K562 (cell line): ENCODE data around the gene DNAJC15.

Source experiments
- ARID2 ChIP-seq: fragments of 450-650 bp; IDR thresholded peaks from 2 replicates; pipeline ENCODE4 v1.6.1; 2017; ENCODE audit warnings: antibody characterized with exemption, mild to moderate bottlenecking
- BHLHE40 ChIP-seq: IDR thresholded peaks from 2 replicates; pipeline ENCODE4 v1.6.1; 2011; ENCODE audit warnings: low read length, improper control_type of control experiment
- CCAR2 ChIP-seq: fragments of 200-400 bp; formaldehyde crosslinking; IDR thresholded peaks from 2 replicates; pipeline ENCODE4 v1.6.1; 2017; ENCODE audit warnings: mild to moderate bottlenecking, low read depth, low read length
- EZH2 ChIP-seq: IDR thresholded peaks from 2 replicates; pipeline ENCODE4 v1.6.1; 2012; ENCODE audit warnings: low read depth, mild to moderate bottlenecking, inconsistent platforms, low read length, borderline replicate concordance
- HDAC2 ChIP-seq: fragments of 450-650 bp; IDR thresholded peaks from 2 replicates; pipeline ENCODE4 v1.6.1; 2016; ENCODE audit warnings: mild to moderate bottlenecking
- NFE2L1 ChIP-seq: fragments of 450-650 bp; IDR thresholded peaks from 2 replicates; pipeline ENCODE4 v1.6.1; 2016; ENCODE audit warnings: missing genetic modification characterization, low read depth, mild to moderate bottlenecking, missing compliant biosample characterization, moderate library complexity, borderline replicate concordance
- SAFB ChIP-seq: fragments of 200-400 bp; formaldehyde crosslinking; IDR thresholded peaks from 2 replicates; pipeline ENCODE4 v1.6.1; 2017; ENCODE audit warnings: low read depth, low read length, borderline replicate concordance
- SMARCC2 ChIP-seq: fragments of 450-650 bp; IDR thresholded peaks from 2 replicates; pipeline ENCODE4 v1.6.1; 2017; ENCODE audit warnings: antibody characterized with exemption, moderate library complexity, mild to moderate bottlenecking, low read depth
- ZBTB8A ChIP-seq: fragments of 450-650 bp; IDR thresholded peaks from 2 replicates; pipeline ENCODE4 v1.6.1; 2018; ENCODE audit warnings: mild to moderate bottlenecking, moderate library complexity; ENCODE audit not compliant: partially characterized antibody
- TF ChIP-seq, protein P1 (sequence below): sonication (generic); formaldehyde crosslinking; IDR thresholded peaks from 2 replicates; pipeline ENCODE4 v1.8.1; 2022; ENCODE audit warnings: missing genetic modification reagents
- TF ChIP-seq, protein P2 (sequence below), 3 experiments: IDR thresholded peaks in 2 of 3; conservative IDR thresholded peaks in 1 of 3; 2 replicates each; pipeline ENCODE4 v1.5.1; 2011 to 2012; ENCODE audit warnings: low read length in 3 of 3, mild to moderate bottlenecking in 3 of 3, control low read depth in 2 of 3, improper control_type of control experiment in 1 of 3, inconsistent platforms in 1 of 3, low read depth in 1 of 3, mixed read lengths in 1 of 3, moderate library complexity in 1 of 3; ENCODE audit not compliant: insufficient read depth in 2 of 3
- TF ChIP-seq, protein P3 (sequence below): sonication (generic); formaldehyde crosslinking; IDR thresholded peaks from 2 replicates; pipeline ENCODE4 v1.9.0; 2022; ENCODE audit warnings: mild to moderate bottlenecking, missing genetic modification reagents

DNA sequence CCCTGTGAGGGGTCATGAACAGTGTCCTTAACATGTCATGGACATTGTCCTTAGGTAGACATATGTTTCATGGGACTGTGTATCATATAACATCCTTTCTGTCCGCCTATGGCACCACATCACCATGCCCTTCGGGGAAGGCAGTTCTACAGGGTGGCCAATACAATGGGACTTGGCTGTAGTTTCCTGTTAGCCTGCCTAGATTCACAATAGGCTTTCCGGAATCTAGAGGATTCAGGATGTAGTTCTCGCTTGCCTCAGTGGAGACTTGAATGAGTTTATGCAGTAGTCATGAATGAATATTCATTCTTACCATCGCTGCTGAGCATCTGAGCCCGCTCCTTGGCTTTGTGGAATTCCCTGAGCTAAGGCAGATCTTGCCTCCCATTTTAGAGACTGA lies 100.5 kb downstream of the DNAJC15 start:
- no peak for TF ChIP-seq CCAR2
- TF ChIP-seq, protein P1, sequence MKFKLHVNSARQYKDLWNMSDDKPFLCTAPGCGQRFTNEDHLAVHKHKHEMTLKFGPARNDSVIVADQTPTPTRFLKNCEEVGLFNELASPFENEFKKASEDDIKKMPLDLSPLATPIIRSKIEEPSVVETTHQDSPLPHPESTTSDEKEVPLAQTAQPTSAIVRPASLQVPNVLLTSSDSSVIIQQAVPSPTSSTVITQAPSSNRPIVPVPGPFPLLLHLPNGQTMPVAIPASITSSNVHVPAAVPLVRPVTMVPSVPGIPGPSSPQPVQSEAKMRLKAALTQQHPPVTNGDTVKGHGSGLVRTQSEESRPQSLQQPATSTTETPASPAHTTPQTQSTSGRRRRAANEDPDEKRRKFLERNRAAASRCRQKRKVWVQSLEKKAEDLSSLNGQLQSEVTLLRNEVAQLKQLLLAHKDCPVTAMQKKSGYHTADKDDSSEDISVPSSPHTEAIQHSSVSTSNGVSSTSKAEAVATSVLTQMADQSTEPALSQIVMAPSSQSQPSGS (CRISPR knock-in tag), result no peak
- no peak for TF ChIP-seq BHLHE40
- no peak for TF ChIP-seq NFE2L1
- TF ChIP-seq ZBTB8A, result no peak
- TF ChIP-seq, protein P2, sequence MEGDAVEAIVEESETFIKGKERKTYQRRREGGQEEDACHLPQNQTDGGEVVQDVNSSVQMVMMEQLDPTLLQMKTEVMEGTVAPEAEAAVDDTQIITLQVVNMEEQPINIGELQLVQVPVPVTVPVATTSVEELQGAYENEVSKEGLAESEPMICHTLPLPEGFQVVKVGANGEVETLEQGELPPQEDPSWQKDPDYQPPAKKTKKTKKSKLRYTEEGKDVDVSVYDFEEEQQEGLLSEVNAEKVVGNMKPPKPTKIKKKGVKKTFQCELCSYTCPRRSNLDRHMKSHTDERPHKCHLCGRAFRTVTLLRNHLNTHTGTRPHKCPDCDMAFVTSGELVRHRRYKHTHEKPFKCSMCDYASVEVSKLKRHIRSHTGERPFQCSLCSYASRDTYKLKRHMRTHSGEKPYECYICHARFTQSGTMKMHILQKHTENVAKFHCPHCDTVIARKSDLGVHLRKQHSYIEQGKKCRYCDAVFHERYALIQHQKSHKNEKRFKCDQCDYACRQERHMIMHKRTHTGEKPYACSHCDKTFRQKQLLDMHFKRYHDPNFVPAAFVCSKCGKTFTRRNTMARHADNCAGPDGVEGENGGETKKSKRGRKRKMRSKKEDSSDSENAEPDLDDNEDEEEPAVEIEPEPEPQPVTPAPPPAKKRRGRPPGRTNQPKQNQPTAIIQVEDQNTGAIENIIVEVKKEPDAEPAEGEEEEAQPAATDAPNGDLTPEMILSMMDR (IDR thresholded peaks at IDR 0.05 in 2 of 3, conservative IDR thresholded peaks at IDR 0.05 in 1 of 3; ENCODE audit: insufficient read depth in 2 of 3, low read depth in 1 of 3, low read length in 3 of 3), result no peak
- no peak for TF ChIP-seq EZH2
- no peak for TF ChIP-seq ARID2
- TF ChIP-seq, protein P3, sequence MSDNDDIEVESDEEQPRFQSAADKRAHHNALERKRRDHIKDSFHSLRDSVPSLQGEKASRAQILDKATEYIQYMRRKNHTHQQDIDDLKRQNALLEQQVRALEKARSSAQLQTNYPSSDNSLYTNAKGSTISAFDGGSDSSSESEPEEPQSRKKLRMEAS (CRISPR knock-in tag), result no peak
- TF ChIP-seq SAFB, result no peak
- TF ChIP-seq HDAC2, result no peak
- no peak for TF ChIP-seq SMARCC2
